HG03066 (cell line): ENCODE measurements around the gene ERC2.

Experiments used
- ATAC-seq: cut with Tn5 transposase; IDR thresholded peaks from one replicate; pipeline ENCODE4 v1.9.1; 2021; ENCODE audit warnings: low read depth; ENCODE audit not compliant: unreplicated experiment

Gene ERC2

GRCh38 chr3:55782807-55783206 lies 685.5 kb downstream of the ERC2 start:
- ATAC-seq: no peak

- ATAC-seq: no peak
Measured at GRCh38 chr3:55782351-55782750, 685.9 kb downstream of the ERC2 start.

GRCh38 chr3:55780913-55781312 lies 687.4 kb downstream of the ERC2 start:
- no peak for ATAC-seq

GRCh38 chr3:55779543-55779942 lies 688.7 kb downstream of the ERC2 start:
- ATAC-seq: no peak

- no peak for ATAC-seq
Measured at GRCh38 chr3:55775366-55776154, 692.7 kb downstream of the ERC2 start.

GRCh38 chr3:55774856-55775255 lies 693.4 kb downstream of the ERC2 start:
- ATAC-seq: no peak

- no peak for ATAC-seq
Measured at GRCh38 chr3:55771503-55771902, 696.8 kb downstream of the ERC2 start.

GRCh38 chr3:55770077-55770476 lies 698.2 kb downstream of the ERC2 start:
- ATAC-seq: no peak

GRCh38 chr3:55766753-55767152 lies 701.5 kb downstream of the ERC2 start:
- ATAC-seq: no peak

- ATAC-seq: no peak
Measured at GRCh38 chr3:55765906-55766701, 702.2 kb downstream of the ERC2 start.

- no peak for ATAC-seq
Measured at GRCh38 chr3:55765398-55765797, 702.9 kb downstream of the ERC2 start.

GRCh38 chr3:55756976-55757375 lies 711.3 kb downstream of the ERC2 start:
- ATAC-seq: no peak

- no peak for ATAC-seq
Measured at GRCh38 chr3:55755516-55756205, 712.6 kb downstream of the ERC2 start.

GRCh38 chr3:55752911-55753310 lies 715.4 kb downstream of the ERC2 start:
- ATAC-seq: no peak

- ATAC-seq: no peak
Measured at GRCh38 chr3:55751730-55752129, 716.5 kb downstream of the ERC2 start.

GRCh38 chr3:55750525-55750924 lies 717.7 kb downstream of the ERC2 start:
- ATAC-seq: no peak

GRCh38 chr3:55749036-55749435 lies 719.2 kb downstream of the ERC2 start:
- no peak for ATAC-seq

- no peak for ATAC-seq
Measured at GRCh38 chr3:55746808-55747413, 721.4 kb downstream of the ERC2 start.

GRCh38 chr3:55742832-55743136 lies 725.5 kb downstream of the ERC2 start:
- ATAC-seq: no peak

- ATAC-seq: no peak
Measured at GRCh38 chr3:55742022-55742831, 726.0 kb downstream of the ERC2 start.
